Eye (tissue), 1 donor: Measurements from ENCODE around the gene CNKSR3.

ENCODE experiments used
- DNase-seq: peaks from one replicate; pipeline ENCODE4 v3.0.0-alpha.2; 2015

The CNKSR3 gene

GRCh38 chr6:154500769-154501577 lies 9.5 kb downstream of the CNKSR3 start:
- DNase-seq: no peak

DNA sequence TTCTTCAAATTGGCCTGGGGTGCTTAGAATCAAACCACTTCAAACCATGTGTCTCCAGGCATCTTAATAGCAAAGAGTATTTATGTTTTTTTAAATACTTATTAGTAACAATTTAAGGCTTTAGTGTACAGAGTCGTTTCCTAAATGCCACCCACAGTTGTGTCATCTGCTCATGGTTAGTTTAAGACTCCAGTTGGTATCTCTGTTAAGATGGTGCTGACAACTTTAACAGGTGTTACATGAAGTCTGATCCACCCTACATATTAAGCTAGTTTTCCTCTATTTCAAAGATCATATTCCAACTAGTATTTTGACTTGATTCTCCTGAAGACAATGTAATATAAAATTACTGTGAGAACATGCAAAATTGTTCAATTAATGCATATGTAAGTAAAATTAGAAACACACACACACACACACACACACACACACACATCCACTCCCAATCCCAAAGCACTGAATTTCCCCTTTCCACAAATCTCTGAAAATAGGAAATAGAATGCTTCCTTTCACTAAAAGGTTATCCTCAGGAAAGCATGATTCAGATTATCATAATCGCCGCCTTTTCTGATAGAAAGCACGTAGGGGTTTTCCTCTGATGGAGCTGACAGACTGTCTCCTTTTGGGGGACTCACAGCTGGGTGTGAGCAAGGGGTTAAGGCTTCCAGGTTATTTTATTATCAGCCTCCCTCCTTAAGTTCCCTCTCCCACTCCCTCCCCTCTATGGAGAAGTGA lies 10.5 kb downstream of the CNKSR3 start:
- no peak for DNase-seq

- DNase-seq: no peak
Measured at GRCh38 chr6:154498340-154498934, 12.0 kb downstream of the CNKSR3 start.

- DNase-seq: no peak
Measured at GRCh38 chr6:154496793-154497517, 13.5 kb downstream of the CNKSR3 start.

- DNase-seq: no peak
Measured at GRCh38 chr6:154496186-154496585, 14.3 kb downstream of the CNKSR3 start.

DNA sequence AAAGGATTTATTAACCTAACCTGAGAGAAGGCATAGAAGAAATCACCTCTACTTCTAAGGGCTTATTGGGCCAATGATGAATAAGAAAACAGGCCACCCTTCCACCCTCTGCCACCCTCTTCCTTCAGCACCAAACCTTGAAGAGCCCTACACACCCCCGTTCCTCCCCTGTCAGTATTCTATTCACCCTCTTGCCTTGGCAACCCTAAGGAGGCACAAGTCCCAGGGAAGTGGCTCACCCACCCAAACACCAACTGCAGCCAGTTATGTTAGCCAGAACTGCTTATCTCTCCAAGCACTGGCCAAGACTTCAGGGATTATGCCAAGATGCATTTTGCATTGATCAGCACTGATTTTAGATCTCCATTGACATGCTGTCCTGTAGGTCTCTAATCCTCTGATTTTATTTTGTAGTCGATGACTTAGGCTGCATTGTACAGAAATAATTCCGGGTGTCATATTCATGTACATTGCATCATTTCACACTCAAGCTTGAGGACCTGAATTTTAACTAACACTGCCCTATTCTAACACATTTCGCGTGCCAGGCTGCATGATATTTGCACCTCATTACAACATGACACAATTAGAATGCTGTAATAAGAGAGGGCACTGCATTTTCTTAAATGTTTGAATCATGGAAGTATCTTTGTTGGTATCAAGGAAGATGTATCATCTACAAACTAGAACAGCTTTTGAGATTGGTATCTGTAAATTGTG lies 15.7 kb downstream of the CNKSR3 start:
- no peak for DNase-seq

DNA sequence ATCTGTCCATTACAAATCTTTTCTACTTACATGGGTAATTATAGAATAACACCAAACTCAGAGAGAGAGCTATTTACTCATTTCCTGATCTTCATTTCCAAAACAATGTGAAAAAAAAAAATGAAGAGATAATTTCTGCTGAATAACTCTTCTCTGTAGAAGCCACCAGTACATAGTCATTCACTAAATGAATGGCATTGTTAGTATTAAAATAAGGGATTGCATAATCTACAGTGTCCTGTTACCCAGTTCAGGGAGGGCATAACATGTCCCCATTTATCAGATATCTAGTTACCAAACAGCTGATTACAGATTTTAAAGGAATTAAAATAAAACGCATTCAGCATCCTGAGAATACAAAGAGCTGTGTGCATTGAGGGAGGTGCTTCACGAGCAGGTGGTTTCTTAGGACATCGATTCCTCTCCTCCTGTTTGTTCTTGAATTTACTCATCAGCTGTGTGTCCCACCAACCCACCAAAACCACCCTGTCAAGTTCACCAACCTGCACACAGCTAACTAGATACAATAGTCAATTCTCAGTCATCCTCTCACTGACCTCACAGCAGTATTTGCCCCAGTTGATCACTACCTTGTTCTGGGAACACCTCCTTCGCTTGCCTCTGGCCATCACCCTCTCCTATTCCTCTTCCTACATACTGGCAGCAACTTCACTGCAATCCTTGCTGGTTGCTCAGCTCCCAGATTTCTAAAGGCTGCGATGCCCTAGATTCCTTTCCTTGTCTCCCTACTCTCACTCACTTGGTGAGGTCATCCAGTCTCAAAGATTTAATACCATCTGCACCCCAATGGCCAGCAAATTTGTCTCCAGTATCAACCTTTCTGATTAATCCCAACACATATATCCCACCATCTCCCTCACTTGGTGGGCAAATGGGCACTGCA lies 18.7 kb downstream of the CNKSR3 start:
- no peak for DNase-seq

DNA sequence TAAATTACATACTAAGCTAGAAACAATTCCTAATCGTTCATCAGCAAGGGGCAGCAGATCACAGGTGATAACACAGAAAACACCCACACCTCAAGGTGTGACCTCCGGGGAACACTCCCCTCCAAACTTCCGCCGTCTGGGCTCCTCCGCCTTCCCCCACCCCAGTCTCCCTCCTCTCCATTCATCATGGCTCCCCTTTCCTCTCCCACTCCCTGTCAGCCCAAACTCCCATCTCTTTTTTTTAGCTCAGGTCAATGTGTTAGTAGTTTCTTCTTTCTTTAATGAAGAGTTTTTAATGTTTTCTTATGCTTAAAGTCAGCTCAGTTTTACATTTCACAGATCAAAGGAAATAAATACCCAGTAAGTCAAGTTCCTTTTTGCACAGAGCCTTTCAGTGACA lies 20.7 kb downstream of the CNKSR3 start:
- DNase-seq: no peak

DNA sequence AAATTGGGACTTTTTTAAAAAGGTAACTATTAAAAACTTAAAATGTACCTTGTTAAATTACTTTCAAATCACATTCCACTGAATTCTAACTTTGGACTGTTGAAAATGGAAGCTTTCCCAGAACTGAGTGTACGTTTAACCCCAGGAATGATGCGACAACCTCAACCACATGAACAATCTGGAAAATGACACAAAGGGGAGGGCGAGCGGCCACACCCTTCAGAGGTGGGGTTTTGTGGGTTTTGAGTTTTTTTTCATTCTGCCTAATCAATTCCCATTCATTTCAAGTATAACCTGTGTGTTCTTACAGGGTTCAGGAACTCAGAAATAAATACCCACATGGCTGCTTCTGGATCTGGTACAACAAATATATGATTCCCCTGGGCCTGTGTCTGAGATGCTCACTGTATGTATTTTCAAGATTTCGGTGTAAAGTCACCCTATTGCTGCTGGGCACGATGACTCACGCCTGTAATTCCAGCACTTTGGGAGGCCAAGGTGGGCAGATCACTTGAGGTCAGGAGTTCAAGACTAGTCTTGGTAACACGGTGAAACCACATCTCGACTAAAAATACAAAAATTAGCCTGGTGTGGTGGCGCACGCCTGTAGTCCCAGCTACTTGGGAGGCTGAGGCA lies 21.6 kb downstream of the CNKSR3 start:
- DNase-seq: no peak

DNA sequence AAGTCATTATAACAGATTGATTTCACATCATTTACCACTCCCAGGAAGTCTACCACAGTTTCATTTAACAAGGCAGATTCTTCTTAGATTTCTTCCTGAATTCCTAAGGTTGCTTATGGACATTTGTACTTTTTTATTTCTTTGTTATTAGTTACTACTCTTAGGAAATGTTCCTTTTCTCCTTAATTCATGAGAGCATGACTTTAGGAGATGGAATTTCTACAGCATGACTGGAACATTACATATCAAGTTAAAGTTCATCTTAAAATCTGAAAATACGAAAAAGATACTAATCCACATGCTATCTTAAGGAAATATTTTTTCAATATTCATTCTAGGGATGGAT lies 22.3 kb downstream of the CNKSR3 start:
- DNase-seq: no peak

- no peak for DNase-seq
Measured at GRCh38 chr6:154487367-154488247, 22.9 kb downstream of the CNKSR3 start.

DNA sequence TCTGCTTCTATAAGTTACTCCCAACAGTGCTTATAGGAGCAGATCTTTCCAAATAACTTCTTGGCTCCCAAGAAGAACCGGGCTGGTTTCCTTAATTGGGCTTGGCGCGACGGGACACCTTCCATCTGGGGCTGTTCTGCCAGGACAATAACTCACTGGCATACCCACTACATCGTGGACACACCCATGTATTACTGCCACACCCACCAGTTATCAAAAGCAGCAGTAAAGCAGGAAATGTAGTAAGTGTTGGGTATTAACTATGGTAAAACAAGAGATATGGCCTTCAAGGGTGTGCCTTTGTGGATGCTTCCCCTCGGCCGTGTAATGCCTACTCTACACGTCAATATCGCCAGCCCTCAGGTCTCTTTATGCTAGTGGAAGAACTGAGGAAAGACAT lies 24.7 kb downstream of the CNKSR3 start:
- no peak for DNase-seq

GRCh38 chr6:154484942-154485341 lies 25.5 kb downstream of the CNKSR3 start:
- DNase-seq: no peak

GRCh38 chr6:154482858-154483257 lies 27.6 kb downstream of the CNKSR3 start:
- DNase-seq: no peak

DNA sequence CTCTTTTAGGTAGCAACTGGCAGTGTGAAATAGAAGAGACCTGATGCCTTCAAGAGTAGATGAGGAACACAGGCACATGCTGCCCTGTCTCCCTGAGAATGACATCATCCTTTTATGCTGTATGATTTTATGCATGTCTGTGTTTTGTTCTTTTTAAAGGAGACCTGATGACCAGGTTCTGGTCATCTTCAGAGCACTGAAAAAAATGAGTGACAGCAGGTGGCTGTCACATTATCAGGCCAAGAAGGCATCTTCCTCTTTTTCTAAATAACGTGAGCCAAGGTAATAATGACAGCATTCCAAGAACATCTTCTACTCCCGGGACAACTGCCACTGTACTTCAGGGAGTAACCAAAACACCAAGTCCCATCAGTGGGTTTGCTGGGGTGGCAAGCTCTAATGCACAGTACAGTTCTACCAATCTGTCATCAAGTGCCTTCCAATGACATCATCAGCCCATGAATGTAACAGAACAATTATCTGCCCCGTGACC lies 28.9 kb downstream of the CNKSR3 start:
- no peak for DNase-seq

DNA sequence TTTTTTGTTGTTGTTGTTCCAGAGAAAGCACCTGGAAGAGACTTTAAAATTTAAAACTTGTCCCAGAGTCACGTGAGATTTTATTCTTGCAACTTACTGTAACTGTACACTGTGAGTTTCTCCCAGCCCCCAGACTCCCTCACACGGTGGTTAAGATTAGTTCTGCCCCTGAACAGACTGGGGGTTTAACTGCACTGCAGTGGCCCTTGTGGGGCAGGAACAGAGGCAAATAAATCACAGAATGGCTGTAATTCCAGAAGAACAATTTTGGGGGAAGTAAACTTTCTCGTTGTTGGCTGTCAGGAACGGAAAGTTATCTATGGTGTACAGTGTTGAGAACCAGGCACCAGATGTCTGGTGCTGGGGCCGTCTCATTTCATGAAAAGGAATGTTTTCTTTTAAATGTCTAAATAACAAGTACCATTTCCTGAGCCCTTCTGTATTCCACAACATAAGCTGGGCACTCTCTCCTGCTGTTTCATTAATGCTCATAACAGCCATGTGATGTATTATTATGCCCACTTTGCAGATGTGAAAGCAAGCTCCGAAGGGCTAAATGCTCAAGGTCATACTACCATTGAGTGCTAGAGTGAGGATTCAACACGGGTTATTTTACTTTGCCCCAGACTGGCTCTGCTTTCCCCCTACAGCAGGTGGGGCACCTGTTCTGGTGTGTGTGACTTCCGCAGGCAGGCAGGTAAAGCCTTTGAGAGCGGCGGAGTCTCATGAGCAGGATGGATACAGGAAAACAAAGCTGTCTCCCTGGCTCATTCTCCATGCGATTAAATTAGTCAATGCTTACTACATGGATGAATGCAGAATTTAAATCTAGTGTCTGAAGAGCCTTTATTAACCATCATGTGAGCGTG lies 30.5 kb downstream of the CNKSR3 start:
- no peak for DNase-seq

GRCh38 chr6:154479351-154479769 lies 31.1 kb downstream of the CNKSR3 start:
- peak; percentile 64 for DNase-seq

GRCh38 chr6:154478701-154479060 lies 31.8 kb downstream of the CNKSR3 start:
- DNase-seq: no peak
